Stimulated activated CD4-positive, alpha-beta T cell treated with anti-CD3 and anti-CD28 coated beads, TNF-alpha, amount 100 ng/mL, for 24 hours (primary cell): ENCODE measurements around the gene ACTN4.
"Not testable (repeated sequence)": the region's sequence is repeated elsewhere in the genome, so short reads cannot be mapped to it uniquely, and the experiment has no call there.

Experiments used
- DNase-seq, 3 experiments: peaks; one replicate each; pipeline ENCODE4 v3.0.0-alpha.2; 2020; ENCODE audit warnings: low read depth in 3 of 3

Gene ACTN4

DNA sequence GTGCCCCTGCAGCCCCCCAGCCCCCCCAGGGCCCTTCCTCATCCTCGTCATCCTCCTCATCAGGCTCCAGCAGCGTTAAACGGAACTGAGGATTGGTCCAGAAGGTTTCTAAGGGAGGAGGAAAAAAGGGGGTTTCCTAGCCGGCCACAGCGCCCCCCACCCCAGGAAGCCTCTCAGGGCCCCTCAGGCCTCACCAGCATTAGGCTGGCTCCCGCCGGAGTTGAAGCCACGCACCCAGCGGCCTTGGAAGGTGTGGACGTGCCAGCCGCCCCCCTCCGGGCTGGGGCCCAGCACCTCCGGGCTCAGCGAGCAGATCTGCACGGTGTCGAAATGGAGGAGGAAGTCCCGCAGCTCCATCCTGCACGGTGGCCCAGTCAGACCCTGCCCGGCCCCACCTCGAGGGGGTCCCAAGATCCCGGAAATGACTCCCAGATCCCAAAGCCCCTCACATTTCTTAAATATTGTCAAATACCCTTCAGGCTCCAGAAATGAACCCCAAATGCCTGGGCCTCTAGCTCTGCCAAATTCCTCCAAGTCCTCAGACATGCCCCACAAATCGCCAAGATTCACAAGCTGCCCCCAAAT is 89.9 kb downstream of the ACTN4 start:
- no peak for DNase-seq

DNA sequence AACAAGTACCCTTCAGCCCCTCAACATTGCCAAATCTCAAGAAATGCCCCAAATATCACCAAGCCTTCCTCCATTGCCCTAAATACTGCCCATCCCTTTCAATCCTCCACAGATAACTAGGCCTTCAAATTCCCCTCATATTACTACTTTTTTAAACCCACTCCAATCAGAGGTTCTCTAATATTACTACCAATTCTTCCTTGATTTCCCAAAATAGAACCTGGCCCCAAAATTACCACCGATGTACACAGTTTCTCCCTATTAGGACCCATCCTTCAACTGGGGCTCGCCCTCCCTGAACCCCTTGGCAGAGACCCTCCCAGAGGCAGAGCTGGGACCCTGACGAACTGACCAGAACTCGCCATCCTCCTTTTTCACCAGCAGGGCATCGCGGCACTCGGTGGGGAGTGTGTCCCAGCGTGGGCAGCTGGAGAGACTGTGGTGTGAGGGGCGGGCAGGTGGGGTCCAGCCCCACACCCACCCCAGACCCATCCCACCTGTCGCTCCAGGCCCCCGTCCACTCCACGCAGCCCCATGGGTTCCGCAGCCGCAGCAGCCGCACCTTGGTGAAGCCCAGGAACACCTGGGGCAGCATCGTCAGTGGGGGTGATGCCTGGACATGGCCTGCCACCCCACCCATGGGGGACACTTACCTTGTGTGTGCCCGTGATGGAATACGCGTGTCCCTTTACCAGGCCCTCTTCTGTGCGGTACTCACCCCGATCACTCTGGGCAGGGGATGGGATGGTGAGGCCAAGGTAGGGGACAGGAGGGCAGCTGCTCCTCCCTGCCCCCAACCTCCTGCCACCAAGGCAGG is 90.7 kb downstream of the ACTN4 start:
- DNase-seq: no peak

DNA sequence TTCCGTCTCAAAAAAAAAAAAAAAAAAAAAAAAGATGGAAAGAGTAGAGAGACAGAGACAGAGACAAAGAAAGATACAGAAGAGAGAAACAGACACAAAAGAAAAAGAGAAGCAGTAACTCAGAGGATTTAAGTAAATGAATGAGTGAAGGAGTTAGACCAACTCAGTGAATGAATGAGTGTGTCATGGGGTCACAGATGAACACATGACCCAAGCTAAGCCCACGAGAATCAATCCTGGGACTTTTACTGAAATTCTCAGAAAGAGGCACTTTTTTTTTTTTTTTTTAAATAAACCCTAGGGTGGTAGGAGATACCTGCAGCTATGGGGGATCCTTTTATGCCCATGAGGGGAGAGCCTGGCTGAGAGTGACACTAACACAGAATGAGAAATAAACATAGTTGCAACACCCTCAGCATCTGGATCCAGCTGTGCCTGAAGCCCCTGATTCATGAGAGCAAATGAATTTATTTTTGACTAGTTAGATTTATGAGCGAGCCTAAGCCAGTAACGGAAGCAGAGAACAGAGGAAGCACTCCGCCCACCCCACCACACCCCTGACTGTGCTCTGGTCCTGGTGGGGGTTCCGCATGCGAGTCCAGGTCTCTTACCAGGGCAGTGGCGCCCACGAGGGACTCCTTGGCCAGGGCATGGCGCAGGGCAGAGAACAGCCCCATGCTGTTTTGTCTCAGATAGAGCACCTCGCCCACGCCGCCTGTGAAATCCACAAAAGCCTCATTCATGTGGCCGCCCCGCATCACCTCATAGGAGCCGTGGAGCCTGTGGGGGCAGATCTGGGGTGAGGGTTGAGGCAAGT is 92.2 kb downstream of the ACTN4 start:
- no peak for DNase-seq

DNA sequence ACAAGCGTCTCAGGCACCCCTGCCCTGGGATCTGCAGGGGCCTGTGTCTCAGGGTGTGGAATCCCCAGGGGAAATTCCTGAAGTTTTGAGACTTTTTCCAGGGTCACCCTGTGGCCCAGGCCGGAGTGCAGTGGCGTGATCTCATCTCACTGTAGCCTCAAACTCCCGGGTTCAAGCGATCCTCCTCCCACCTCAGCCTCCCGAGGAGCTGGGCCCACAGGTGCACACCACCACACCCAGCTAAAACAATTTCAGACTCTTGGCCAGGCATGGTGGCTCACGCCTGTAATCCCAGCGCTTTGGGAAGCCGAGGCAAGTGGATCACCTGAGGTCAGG is 92.8 kb downstream of the ACTN4 start:
- DNase-seq: no peak

DNA sequence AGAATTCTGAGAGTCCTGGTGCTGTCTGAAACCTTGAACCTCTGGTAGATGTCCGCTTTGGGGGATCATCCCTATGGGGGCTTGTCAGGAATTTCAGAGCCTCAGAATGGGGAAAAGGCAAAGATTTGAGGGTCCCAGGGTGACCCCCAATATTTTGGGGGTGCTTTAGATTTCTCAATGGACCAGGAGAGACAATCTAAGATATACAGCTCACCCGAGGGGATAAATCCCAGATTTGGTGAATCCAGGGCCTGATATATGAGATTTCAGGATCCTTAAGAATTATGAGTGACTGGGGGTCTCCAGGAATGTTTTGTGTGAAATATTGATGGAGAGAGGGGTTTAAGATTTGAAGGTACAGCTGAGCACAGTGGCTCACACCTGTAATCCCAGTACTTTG is 93.5 kb downstream of the ACTN4 start:
- DNase-seq: no peak

DNA sequence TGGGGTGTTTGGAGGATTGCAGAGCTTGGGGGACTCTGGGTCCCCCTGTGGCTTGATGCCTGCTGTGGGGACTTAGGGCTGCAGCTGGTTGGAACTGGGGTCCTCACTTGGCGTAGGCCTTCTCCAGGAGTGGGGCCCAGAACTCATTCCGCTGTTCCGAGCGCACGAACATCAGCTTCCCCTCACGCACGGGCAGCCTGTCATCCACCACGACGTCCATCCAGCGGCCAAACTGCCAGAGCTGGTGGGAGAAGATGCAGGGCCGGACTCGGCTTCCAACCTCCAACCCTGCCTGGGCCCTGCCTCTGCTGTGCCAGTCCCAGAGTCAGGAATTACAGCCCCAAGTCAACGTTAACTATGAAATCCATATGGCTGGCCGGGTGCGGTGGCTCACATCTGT is 94.2 kb downstream of the ACTN4 start:
- DNase-seq: no peak

DNA sequence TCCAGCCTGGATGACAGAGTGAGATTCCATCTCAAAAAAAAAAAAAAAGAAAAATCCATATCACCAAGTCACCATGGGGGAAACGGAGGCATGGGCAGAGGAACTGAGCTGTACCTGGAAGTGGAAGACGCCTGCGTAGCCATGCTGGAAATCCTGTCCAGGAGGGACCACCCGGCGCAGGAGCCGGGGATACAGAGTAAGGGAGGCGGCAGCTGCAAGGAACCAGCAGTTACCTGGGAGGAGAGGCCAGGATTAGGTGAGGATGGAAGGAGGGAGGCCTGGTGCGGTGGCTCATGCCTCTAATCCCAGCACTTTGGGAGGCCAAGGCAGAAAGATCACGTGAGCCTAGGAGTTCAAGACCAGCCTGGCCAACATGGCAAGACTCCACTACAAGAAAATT is 94.8 kb downstream of the ACTN4 start:
- no peak for DNase-seq

DNA sequence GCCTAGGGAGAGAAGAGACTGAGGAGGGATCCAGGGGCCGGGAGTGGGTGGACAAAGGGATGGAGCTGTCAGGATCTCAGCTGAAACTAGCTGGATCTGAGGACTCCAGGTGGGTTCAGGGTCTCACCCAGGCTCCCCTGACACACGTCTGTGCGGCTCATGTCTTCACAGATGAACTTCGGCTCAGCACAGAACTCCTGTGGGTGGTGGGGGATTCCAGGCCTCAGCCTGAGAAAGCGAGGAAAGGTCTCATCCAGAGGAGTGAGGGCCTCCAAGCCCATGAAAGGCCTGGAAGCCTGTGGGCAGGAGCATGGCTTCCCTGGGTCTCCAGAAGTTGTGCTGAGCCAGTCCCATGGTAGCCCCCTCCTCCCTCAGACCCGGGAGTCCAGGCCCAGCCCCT is 95.5 kb downstream of the ACTN4 start:
- DNase-seq: no peak

DNA sequence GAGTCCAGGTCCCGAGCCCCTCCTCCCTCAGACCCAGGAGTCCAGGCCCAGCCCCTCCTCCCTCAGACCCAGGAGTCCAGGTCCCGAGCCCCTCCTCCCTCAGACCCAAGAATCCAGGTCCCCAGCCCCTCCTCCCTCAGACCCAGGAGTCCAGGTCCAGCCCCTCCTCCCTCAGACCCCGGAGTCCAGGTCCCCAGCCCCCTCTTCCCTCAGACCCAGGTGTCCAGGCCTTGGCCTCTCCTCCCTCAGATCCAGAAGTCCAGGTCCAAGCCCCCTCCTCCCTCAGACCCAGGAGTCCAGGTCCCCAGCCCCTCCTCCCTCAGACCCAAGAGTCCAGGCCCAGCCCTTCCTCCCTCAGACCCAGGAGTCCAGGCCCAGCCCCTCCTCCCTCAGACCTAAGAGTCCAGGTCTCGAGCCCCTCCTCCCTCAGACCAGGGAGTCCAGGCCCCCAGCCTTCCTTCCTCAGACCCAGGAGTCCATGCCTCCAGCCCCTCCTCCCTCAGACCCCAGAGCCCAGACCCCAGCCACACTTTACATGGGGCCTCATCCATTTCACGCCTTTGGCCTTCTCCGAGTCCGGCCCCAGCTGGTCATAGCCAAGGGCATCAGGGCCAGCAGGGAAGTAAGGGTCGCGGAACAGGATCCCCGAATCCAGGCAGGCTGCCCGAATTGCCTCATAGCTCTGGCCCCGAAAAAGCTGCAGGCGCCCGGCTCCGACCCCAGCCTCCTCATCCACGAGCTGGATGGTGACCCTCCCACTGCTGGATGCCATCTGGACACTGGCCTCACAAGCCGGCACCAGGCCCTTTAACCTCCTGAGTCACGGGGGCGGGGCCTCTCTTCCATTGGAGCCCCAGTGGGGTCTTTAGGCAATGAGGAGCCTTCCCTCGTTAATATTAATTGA is 96.2 kb downstream of the ACTN4 start:
- DNase-seq: no peak

DNA sequence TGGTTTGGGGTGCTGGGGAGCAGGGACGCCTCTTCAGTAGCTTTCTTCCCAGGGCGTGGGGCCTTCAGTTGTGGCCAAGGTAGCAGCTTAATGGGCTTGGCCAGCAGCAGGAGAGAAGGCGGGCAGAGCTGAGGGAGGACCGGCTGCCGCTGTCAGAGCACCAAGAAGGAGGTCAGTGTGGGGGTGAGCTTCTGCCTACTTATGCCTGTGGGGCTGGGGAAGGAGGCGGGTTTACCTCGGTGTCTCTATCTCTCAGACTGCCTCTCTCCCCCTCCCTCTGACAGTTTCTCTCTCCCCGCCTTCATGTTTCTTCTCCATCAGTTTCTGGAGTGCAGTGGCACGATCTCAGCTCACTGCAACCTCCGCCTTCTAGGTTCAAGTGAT is 96.8 kb downstream of the ACTN4 start, which contains the start of gene CAPN12:
Gene CAPN12 (minus strand): TSS at position 177 of the 384 bp plus-strand sequence. CDS start 309 bp downstream, outside the sequence.
- no peak for DNase-seq

DNA sequence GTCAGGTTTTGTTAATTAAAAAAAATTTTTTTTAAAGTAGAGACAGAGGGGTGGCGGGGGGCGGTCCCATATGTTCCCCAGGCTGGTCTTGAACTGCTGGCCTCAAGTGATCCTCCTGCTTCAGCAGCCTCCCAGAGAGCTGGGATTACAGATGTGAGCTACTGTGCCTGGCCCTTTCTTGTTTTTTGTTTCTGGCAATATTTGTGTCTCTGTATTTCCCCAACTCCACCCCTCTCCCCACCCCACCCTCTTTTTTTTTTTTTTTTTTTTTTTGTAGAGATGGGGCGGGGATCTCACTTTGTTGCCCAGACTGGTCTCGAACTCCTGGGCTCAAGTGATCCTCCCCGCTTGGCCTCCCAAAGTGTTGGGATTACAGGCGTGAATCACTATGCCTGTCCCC is 97.4 kb downstream of the ACTN4 start:
- no peak for DNase-seq

DNA sequence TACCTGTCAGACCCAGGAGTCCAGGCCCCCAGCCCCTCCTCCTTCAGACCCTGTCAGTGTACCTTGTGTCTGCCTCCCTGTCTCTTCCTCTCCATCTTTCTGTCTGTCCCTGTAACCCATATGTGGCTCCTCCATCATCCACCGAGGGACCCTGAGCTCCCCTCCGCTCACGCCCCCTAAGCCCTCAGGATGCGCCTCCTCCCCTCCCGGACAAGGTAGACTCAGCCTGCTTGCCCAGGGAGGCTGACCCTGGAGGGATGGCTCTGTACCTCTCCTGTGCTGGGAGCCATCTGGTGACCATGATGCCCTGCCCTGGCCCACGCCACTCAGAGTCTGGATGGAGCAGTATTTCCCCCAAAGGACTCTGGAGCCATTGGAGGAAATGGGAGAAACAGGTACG is 97.9 kb downstream of the ACTN4 start:
- no peak for DNase-seq

DNA sequence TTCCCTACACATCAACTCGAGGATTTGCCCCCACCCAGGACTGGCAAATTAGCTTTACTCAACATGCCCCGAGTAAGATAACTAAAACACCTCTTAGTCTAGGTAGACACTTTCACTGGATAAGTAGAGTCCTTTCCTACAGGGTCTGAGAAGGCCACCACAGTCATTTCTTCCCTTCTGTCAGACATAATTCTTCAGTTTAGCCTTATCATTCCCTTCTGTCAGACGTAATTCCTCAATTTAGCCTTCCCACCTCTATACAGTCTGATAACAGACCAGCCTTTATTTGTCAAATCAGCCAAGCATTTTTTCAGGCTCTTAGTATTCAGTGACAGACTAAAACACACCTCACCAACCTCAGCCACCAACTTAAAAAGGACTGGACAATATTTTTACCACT is 106.3 kb downstream of the ACTN4 start:
- not testable (repeated sequence) for DNase-seq

DNA sequence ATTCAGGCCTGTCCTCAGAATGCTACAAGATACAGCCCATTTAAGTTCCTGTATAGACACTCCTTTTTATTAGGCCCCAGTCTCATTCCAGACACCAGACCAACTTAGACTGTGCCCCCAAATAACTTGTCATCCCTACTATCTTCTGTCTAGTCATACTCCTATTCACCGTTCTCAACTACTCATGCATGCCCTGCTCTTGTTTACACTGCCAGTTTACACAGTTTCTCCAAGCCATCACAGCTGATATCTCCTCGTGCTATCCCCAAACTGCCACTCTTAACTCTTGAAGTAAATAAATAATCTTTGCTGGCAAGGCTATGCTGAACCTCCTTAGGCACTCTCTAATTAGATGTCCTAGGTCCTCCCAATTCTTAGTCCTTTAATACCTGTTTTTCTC is 106.7 kb downstream of the ACTN4 start:
- DNase-seq: not testable (repeated sequence)

DNA sequence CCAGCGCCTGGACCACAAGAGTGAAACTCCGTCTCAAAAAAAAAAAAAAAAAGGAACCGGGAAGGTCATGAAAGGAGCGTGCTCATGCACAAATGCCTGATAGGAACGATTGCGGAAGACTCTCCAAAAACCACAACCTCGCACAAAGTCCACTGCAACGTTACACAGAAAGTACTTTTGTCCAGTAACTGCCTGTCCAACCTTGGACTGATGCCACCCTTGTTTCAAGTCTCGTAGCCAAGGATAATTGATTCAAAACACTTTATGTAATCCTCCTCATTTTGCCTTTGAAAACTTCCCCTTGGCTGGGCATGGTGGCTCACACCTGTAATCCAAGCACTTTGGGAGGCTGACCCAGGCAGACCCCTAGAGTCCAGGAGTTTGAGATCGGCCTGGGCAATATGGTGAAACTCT is 112.1 kb downstream of the ACTN4 start:
- no peak for DNase-seq

DNA sequence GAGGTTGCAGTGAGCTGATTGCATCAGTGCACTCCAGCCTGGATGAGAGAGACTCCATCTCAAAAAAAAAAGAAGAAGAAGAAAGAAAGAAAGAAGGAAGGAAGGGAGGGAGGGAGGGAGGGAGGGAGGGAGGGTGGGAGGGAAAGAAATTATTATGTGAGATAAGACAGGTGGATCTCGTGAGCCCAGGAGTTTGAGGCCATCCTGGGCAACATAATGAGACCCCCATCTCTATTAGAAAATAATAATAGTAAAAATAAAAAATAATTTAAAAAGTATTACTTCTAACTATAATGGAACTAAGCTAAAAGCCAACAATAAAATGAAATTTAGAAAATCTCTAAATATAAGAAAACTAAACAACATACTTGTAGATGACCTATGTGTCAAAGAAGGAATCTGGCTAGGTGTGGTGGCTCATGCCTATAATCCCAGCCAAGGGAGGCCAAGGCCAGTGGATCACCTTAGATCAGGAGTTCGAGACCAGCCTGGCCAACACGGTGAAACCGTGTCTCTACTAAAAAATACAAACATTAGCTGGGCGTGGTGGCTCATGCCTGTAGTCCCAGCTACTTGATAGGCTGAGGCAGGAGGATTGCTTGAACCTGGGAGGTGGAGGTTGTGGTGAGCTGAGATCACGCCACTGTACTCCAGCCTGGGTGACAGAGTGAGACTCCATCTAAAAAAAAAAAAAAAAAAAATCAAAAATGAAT is 113.5 kb downstream of the ACTN4 start:
- not testable (repeated sequence) for DNase-seq

DNA sequence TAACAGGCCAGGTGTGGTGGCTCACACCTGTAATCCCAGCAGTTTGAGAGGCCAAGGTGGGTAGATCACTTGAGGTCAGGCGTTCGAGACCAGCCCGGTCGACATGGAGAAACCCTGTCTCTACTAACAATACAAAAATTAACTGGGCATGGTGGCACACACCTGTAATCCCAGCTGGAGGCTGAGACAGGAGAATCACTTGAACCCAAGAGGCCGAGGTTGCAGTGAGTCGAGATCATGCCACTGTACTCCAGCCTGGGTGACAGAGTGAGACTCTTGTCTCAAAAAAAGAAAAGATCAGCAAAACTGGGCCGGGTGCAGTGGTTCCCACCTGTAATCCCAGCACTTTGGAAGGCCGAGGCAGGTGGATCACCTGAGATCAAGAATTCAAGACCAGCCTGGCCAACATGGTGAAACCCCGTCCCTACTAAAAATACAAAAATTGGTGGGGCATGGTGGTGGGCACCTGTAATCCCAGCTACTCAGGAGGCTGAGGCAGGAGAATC is 114.5 kb downstream of the ACTN4 start:
- DNase-seq: not testable (repeated sequence)

DNA sequence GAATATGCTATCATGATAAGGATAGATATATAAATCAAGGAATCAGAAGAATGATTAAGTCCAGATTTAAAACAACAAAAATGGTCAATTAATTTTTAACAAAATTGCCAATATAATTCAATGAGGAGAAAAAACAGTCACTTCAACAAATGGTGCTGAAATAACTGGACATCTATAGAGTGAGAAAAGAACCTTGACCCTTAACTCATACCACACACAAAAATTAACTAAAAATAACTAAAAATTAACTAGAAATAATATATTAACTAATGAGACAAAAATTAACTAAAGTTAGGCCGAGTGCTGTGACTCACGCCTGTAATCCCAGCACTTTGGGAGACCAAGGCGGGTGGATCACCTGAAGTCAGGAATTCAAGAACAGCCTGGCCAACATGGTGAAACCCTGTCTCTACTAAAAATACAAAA is 116.4 kb downstream of the ACTN4 start:
- no peak for DNase-seq

DNA sequence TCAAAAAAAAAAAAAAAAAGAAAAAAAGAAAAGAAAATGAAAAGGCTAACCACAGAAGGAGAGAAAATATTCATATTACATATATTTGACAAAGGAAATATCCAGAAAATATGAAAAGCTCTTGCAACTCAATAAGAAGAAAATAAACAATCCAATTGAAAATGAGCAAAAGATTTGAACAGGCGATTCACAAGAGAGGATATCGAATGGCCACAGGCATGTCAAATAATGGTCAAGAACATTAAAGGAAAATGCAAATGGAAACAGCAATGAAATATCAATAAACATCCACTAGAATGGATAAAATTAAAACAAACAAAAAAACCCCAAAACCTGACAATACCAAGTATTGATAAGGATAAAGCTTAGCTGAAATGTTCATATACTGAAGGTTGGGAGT is 117.8 kb downstream of the ACTN4 start:
- DNase-seq: no peak

DNA sequence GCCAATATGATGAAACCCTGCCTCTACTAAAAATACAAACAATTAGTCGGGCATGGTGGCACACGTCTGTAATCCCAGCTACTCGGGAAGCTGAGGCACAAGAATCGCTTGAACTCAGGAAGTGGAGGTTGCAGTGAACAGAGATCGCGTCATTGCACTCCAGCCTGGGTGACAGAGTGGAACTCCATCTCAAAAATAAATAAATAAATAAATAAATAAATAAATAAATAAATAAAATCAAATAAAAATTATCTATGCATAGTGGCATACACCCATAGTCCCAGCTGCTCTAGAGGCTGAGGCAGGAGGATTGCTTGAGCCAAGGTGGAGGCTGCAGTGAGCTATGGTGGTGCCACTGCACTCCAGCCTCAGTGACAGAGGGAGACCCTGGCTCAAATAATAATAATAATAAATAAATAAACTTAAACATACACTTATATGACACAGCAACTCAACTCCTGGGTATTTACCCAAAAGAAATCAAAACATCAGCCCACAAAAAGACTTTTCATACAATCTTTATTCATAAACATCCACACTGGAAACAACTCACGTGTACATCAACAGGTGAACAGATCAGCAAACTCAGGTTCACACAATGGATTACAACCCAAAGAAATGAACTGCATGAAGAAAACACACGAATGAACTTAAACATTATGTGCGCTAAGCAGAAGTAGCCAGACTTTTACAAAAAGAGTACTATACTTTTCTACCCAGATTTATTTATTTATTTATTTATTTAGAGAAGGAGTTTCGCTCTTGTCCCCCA is 119.0 kb downstream of the ACTN4 start:
- DNase-seq: no peak
